A549 (cell line): ENCODE measurements around the gene BCO1. TPM values are rescaled to one million over a fixed set of nuclear protein-coding genes. Genes with fewer than 3 reads are reported as not detected.
A peak's percentile ranks its signal among the peaks of the same experiment; 100 is the strongest.

Experiments used
- ATAC-seq, 2 experiments: fragments of 200-7000 bp in 1 of 2; fragments of >200 bp in 1 of 2; cut with Nextera tagmentation in 1 of 2; cut with Tn5 transposase in 1 of 2; 3 replicates each; pipeline versions ENCODE4 v1.8.0 to v1.9.1; 2018 to 2020; ENCODE audit warnings: mild to moderate bottlenecking in 1 of 2, moderate library complexity in 1 of 2
- CTCF ChIA-PET: fragments of 300-600 bp; sonication (Branson Sonifier 250); formaldehyde crosslinking; extraction: SDS; loops from one replicate; lab custom pipeline; 2021; ENCODE audit warnings: antibody characterized with exemption, inconsistent platforms; lab: Yijun Ruan, JAX
- POLR2A ChIA-PET: fragments of 350-600 bp; formaldehyde crosslinking; extraction: SDS; loops from one replicate; lab custom pipeline; 2021; ENCODE audit warnings: antibody characterized with exemption, inconsistent platforms; lab: Yijun Ruan, JAX
- DNase-seq, 2 experiments: peaks; one replicate each; pipeline versions ENCODE4 v3.0.0 to v3.0.0-alpha.2; 2011 to 2016; ENCODE audit warnings: low read depth in 1 of 2, low spot score in 1 of 2
- FAIRE-seq: peaks from 2 replicates; lab custom pipeline; 2011; peaks lifted over from hg19 to GRCh38; lab: Jason Lieb, UNC
- H3K27ac ChIP-seq, 2 experiments: fragments of >200 bp; sonication (Bioruptor Twin); formaldehyde crosslinking; 3 replicates each; pipeline ENCODE4 v1.5.1; 2016 to 2017
- H3K4me1 ChIP-seq: fragments of >200 bp; sonication (Bioruptor Twin); formaldehyde crosslinking; 3 replicates; pipeline ENCODE4 v1.6.1; 2016
- H3K4me2 ChIP-seq: fragments of >200 bp; sonication (Bioruptor Twin); formaldehyde crosslinking; 3 replicates; pipeline ENCODE4 v1.6.1; 2016
- H3K4me3 ChIP-seq: fragments of >200 bp; sonication (Bioruptor Twin); formaldehyde crosslinking; 3 replicates; pipeline ENCODE4 v1.5.1; 2016
- H3K9me3 ChIP-seq: fragments of >200 bp; sonication (Bioruptor Twin); formaldehyde crosslinking; 3 replicates; pipeline ENCODE4 v1.6.1; 2016
- CBX2 ChIP-seq: fragments of 200-600 bp; sonication (generic); IDR thresholded peaks from 2 replicates; pipeline ENCODE4 v1.6.1; 2016; ENCODE audit warnings: low read depth, mild to moderate bottlenecking, borderline replicate concordance
- CTCF ChIP-seq: fragments of >200 bp; sonication (Bioruptor Twin); formaldehyde crosslinking; IDR thresholded peaks from 3 replicates; pipeline ENCODE4 v1.5.1; 2016
- FOSB ChIP-seq: fragments of 250-450 bp; sonication (Bioruptor Pico); IDR thresholded peaks from 2 replicates; pipeline ENCODE4 v1.5.0; 2020; ENCODE audit warnings: mild to moderate bottlenecking, moderate library complexity
- FOSL2 ChIP-seq, 2 experiments: fragments of 450-650 bp in 1 of 2; fragments of >200 bp in 1 of 2; sonication (Bioruptor Twin) in 1 of 2; formaldehyde crosslinking; IDR thresholded peaks; 2 replicates each; pipeline versions ENCODE4 v1.5.0 to v1.6.1; 2016 to 2020; ENCODE audit warnings: mild to moderate bottlenecking in 1 of 2, moderate library complexity in 1 of 2
- GATA3 ChIP-seq: IDR thresholded peaks from 2 replicates; pipeline ENCODE4 v1.6.1; 2012; ENCODE audit warnings: borderline replicate concordance
- HES2 ChIP-seq: fragments of >200 bp; sonication (Bioruptor Twin); formaldehyde crosslinking; IDR thresholded peaks from 2 replicates; pipeline ENCODE4 v1.6.1; 2016
- HMGXB4 ChIP-seq: fragments of 250-450 bp; sonication (Bioruptor Pico); IDR thresholded peaks from 2 replicates; pipeline ENCODE4 v1.5.0; 2021; ENCODE audit warnings: mild to moderate bottlenecking, moderate library complexity, borderline replicate concordance
- JUNB ChIP-seq: fragments of >200 bp; sonication (Bioruptor Twin); formaldehyde crosslinking; IDR thresholded peaks from 2 replicates; pipeline ENCODE4 v1.6.1; 2016
- KDM1A ChIP-seq: fragments of 200-600 bp; sonication (generic); IDR thresholded peaks from 2 replicates; pipeline ENCODE4 v1.6.1; 2016; ENCODE audit warnings: low read depth, mild to moderate bottlenecking
- MAFK ChIP-seq: fragments of 450-650 bp; IDR thresholded peaks from 2 replicates; pipeline ENCODE4 v1.6.1; 2014; ENCODE audit not compliant: partially characterized antibody
- MAZ ChIP-seq: fragments of 150-350 bp; IDR thresholded peaks from 2 replicates; pipeline ENCODE4 v1.6.1; 2014; ENCODE audit warnings: antibody characterized with exemption, low read depth, low read length, borderline replicate concordance
- MYC ChIP-seq: IDR thresholded peaks from 2 replicates; pipeline ENCODE4 v1.6.1; 2012; ENCODE audit warnings: mild to moderate bottlenecking, inconsistent platforms, low read length, improper control_type of control experiment, borderline replicate concordance
- NFE2L2 ChIP-seq: fragments of 150-350 bp; conservative IDR thresholded peaks from 2 replicates; pipeline ENCODE4 v1.6.1; 2014; ENCODE audit warnings: low read length
- NR3C1 ChIP-seq: fragments of >200 bp; sonication (Bioruptor Twin); formaldehyde crosslinking; IDR thresholded peaks from 3 replicates; pipeline ENCODE4 v1.6.1; 2017
- RAD21 ChIP-seq, 2 experiments: fragments of >200 bp in 1 of 2; sonication (Bioruptor Twin) in 1 of 2; formaldehyde crosslinking in 1 of 2; IDR thresholded peaks in 1 of 2; conservative IDR thresholded peaks in 1 of 2; 2 replicates in 1 of 2; 3 replicates in 1 of 2; pipeline ENCODE4 v1.6.1; 2012 to 2018; ENCODE audit warnings: inconsistent platforms in 1 of 2
- RCOR1 ChIP-seq: fragments of 150-350 bp; IDR thresholded peaks from 2 replicates; pipeline ENCODE4 v1.6.1; 2014; ENCODE audit warnings: antibody characterized with exemption, low read length, low read depth
- REST ChIP-seq: fragments of 200-600 bp; sonication (generic); IDR thresholded peaks from 2 replicates; pipeline ENCODE4 v1.6.1; 2016; ENCODE audit warnings: antibody characterized with exemption, mild to moderate bottlenecking, moderate library complexity
- RFX5 ChIP-seq: fragments of 450-650 bp; IDR thresholded peaks from 2 replicates; pipeline ENCODE4 v1.7.1; 2014; ENCODE audit warnings: antibody characterized with exemption, mild to moderate bottlenecking, moderate library complexity
- SMC3 ChIP-seq: fragments of >200 bp; sonication (Bioruptor Twin); formaldehyde crosslinking; IDR thresholded peaks from 3 replicates; pipeline ENCODE4 v1.6.1; 2018; ENCODE audit warnings: inconsistent platforms
- USF2 ChIP-seq: fragments of 450-650 bp; IDR thresholded peaks from 2 replicates; pipeline ENCODE4 v1.6.1; 2014; ENCODE audit warnings: antibody characterized with exemption
- WGBS: methylation state at CpG from one replicate; pipeline ENCODE4 v1.1.6; 2017; ENCODE audit errors: missing lambda C conversion rate; 5-methylcytosine and 5-hydroxymethylcytosine counted together
- polyA plus RNA-seq, 4 experiments: library from polyadenylated mRNA; depleted of rRNA in 3 of 4; stranded (reverse); fragments of >200 nt; fragmentation: RNase III in 1 of 4; extraction: RNeasy Plus Mini Kit Qiagen cat#74134 plus additional on column Dnase treatment in 1 of 4; gene quantifications; 2 replicates in 3 of 4; 3 replicates in 1 of 4; pipeline ENCODE4 v1.2.3, GENCODE V29; 2011 to 2017
- TF ChIP-seq, protein P1 (sequence below): IDR thresholded peaks from 2 replicates; pipeline ENCODE4 v1.6.1; 2012
- TF ChIP-seq, protein P2 (sequence below): fragments of 250-450 bp; sonication (Bioruptor Pico); IDR thresholded peaks from 2 replicates; pipeline ENCODE4 v1.5.0; 2020; ENCODE audit warnings: low read depth, mild to moderate bottlenecking, moderate library complexity

The BCO1 gene
- polyA plus RNA-seq, 2 of the 4 experiments (the other 2 are of a cell fraction), result 5.0 to 6.2 TPM

DNA sequence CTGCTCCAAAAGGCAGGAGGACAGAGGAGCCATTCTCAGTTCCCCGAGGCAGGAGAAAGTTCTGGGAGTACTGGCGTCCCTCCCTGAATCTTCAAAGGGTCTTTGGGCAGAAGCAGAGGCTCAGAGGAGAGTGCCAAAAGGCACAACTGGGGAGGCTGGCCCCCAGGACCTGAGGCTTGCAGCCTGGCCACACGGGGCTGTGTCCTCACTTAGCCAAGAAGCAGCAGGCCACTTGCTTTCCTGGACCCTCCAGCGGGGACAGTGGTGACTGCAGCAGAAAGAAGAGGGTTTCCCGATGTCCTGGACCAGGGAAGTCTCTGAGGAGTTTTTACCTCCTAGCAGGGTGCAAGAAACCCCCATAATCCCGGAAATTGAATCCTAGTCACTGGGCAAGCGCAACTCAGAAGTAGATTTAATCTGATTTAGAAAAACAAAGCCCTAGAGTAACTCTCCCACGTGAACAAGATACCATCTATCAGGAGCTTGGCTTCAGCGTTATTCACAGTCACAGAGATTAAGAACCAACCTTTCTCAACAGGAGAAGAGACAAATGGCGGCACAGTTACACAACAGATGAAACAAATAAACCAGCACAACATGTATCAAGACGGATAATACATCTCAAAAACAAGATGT is 25.5 kb upstream of the BCO1 start:
- CTCF ChIA-PET, result no interaction called here
- ATAC-seq, result 0 out of 6 replicates have a peak, but pooled peaks of 1 of the 2 experiments have one; percentile 21
- 75% methylated on average over 11 of the region's 11 CpGs for WGBS

DNA sequence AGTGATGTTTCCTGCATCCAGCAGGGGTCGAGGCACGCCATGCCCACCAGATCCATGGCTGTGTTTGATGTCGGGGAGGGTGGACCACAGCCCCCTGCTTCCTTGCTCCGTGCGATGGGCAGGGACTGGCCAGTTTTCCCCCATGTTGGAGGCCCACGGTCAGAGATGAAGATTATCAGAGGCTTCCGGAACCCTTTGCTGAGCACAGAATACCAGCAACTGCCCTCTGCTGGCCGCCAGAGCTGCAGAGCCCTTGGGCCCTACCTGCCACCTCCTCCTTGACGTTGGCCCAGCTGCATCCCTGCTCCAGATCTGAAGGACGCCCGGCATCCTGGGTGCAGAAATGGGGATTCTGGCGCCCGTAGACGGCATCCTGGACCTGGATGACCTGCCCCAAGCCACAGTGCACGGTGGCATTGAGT is 23.7 kb upstream of the BCO1 start:
- 0 out of 6 replicates have a peak overlapping the region, but pooled peaks of 1 of the 2 experiments have one; percentile 24 for H3K27ac ChIP-seq
- CTCF ChIA-PET, result interaction anchor here (1.0 to 1.4 kb wide), 3 partner anchors 10 to 129 kb away, joined by 3 to 5 read pairs (median 4); no protein-coding TSS in a partner anchor
- WGBS, result 36% methylated on average over 9 of the region's 15 CpGs
- 0 out of 3 replicates have a peak overlapping the region, but pooled peaks have one; percentile 24 for H3K4me2 ChIP-seq
- ATAC-seq, result peak; percentile 91 to 97
- DNase-seq, result peak; percentile 59 to 69
- H3K4me1 ChIP-seq, result no peaks in the 10 kb centered on the region
- H3K4me3 ChIP-seq, result no peak overlapping the region
- H3K9me3 ChIP-seq, result no peaks in the 10 kb centered on the region
- FAIRE-seq, result no peak
- POLR2A ChIA-PET, result no interaction called here
- TF ChIP-seq MYC (no peak), CTCF (peak; percentile 66), USF2 (no peak), RAD21 (conservative IDR thresholded peaks at IDR 0.05 in 1 of 2, IDR thresholded peaks at IDR 0.05 in 1 of 2) (peak; percentile 59 to 60), SMC3 (peak; percentile 67), FOSL2 (IDR thresholded peaks at IDR 0.05) (no peak), FOSL2 (CRISPR knock-in tag; IDR thresholded peaks at IDR 0.05) (no peak), HMGXB4 (no peak), MAZ (no peak), NR3C1 (no peak), RCOR1 (no peak), FOSB (no peak), CBX2 (no peak)
- TF ChIP-seq, protein P1, sequence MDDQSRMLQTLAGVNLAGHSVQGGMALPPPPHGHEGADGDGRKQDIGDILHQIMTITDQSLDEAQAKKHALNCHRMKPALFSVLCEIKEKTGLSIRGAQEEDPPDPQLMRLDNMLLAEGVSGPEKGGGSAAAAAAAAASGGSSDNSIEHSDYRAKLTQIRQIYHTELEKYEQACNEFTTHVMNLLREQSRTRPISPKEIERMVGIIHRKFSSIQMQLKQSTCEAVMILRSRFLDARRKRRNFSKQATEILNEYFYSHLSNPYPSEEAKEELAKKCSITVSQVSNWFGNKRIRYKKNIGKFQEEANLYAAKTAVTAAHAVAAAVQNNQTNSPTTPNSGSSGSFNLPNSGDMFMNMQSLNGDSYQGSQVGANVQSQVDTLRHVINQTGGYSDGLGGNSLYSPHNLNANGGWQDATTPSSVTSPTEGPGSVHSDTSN, result no peak

More for the DNA sequence above, 25.5 kb upstream of the BCO1 start:
- no peaks in the 10 kb centered on the region for H3K9me3 ChIP-seq
- H3K27ac ChIP-seq, result no peak overlapping the region
- H3K4me1 ChIP-seq, result no peaks in the 10 kb centered on the region
- no peak overlapping the region for H3K4me2 ChIP-seq
- POLR2A ChIA-PET, result no interaction called here
- no peak for DNase-seq
- no peak overlapping the region for H3K4me3 ChIP-seq
- TF ChIP-seq CBX2 (no peak), MAFK (no peak), HES2 (no peak), JUNB (no peak), KDM1A (no peak), REST (no peak), GATA3 (no peak), NFE2L2 (no peak), RFX5 (no peak)
- TF ChIP-seq, protein P2, sequence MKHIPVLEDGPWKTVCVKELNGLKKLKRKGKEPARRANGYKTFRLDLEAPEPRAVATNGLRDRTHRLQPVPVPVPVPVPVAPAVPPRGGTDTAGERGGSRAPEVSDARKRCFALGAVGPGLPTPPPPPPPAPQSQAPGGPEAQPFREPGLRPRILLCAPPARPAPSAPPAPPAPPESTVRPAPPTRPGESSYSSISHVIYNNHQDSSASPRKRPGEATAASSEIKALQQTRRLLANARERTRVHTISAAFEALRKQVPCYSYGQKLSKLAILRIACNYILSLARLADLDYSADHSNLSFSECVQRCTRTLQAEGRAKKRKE, result no peak
- TF ChIP-seq, all 56 proteins: peak for 0
- FAIRE-seq, result no peak
